ENCODE results near the gene PLXNB3.
A peak's percentile ranks its signal among the peaks of the same experiment; 100 is the strongest.

The PLXNB3 gene

GRCh38 chrX:153775293-153776119 is 11.5 kb downstream of the PLXNB3 start:
- DNase-seq, result no peak

- no peak for DNase-seq
These were observed 12.1 kb downstream of the PLXNB3 start for GRCh38 chrX:153776120-153776599.

- no peak for DNase-seq
These were observed 12.6 kb downstream of the PLXNB3 start for GRCh38 chrX:153776611-153777045.

DNA sequence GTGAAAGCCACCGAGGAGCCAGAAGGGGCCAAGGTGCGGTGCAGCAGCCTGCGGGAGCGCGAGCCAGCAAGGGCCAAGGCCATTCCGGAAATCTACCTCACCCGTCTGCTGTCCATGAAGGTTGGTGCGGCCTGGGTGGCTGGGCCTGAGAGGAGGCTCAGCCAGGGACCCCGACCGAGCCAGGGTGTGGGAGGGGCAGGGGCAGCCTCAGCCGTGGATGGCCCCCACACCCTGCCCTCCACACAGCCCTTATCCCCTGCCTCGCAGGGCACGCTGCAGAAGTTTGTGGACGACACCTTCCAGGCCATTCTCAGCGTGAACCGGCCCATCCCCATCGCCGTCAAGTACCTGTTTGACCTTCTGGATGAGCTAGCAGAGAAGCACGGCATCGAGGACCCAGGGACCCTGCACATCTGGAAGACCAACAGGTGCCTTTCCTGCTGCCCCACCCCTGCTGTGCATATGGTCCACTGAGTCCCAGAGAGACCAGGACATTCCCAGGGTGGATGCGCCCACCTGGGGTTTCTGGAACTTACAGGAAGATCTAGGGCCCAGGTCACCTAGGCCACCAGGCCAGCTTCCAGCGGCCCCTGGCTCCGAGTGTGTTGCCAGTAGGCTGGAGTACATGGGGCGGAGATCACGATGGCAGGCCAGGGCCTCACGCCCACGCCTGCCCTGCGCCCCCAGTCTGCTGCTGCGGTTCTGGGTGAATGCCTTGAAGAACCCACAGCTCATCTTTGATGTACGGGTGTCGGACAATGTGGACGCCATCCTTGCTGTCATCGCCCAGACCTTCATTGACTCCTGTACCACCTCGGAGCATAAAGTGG is 13.4 kb downstream of the PLXNB3 start:
- DNase-seq, result no peak

DNA sequence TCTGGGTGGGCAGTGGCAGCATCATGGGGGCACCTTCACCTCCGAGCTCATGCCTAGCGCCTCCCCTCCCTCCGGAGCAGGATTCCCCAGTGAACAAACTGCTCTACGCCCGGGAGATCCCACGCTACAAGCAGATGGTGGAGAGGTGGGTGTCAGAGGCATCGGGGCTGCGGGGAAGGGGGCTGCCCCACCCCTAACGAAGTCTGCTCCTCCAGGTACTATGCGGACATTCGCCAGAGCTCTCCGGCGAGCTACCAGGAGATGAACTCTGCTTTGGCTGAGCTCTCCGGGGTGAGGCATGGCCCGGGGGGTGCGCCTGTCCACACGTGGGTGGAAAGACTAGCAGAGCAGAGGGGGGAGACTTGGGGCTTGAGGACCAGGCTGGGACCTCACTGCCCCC is 14.1 kb downstream of the PLXNB3 start:
- no peak for DNase-seq

DNA sequence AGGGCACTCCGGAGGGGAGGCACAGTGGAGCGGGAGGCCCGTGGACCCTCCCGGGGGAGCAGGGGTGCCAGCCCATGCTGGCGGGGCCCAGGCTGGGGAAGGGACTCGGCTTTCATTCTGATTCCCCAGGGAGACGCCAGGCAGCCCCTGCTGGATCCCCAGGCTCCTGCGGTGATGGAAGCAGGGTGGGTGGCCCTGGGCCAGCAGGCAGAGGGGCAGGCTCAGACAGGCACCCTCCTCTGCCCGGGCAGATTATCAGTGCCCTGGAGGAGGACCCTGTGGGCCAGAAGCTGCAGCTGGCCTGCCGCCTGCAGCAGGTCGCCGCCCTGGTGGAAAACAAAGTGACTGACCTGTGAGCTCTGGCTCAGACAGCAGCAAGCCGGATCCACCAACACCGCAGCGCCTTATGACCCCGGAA is 14.6 kb downstream of the PLXNB3 start:
- DNase-seq, result no peak

- no peak for DNase-seq
These were observed 16.0 kb downstream of the PLXNB3 start for GRCh38 chrX:153779891-153780677.

DNA sequence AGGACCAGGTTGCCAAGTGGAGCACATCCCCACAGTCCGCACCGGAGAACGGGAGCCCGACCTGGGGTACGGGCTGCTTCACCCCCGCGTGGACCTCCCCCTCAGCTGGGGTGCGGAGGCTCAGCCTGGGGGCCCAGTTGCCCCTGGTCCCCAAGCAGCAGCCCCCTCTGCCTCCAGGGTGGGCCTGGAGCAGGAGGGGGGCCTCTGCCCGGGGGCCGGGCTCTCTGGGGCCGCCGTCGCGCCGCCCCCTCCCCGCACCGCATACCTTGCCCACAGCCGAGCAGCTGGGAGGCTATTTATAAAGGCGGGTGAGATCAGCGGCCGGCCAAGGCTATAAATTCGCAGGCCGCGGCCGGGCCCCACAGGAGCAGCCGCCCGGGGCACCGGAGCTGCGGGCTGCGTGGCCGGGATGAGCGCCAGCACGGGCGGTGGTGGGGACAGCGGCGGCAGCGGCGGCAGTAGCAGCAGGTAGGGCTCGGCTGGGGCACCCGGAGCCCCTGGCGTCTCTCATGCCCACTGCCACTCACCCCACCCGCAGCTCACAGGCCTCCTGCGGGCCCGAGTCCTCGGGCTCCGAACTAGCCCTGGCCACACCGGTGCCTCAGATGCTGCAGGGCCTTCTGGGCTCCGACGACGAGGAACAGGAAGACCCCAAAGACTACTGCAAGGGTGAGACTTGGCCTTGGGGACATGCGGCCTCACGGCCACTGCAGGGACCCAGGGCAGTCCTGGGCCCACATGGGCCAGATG is 16.8 kb downstream of the PLXNB3 start, which contains the start of gene SRPK3:
Gene SRPK3 (plus strand): TSS at position 364 of the 750 bp plus-strand sequence. CDS start 46 bp downstream, at position 410.
- DNase-seq, result no peak

GRCh38 chrX:153781428-153782047 is 17.5 kb downstream of the PLXNB3 start:
- no peak for DNase-seq

DNA sequence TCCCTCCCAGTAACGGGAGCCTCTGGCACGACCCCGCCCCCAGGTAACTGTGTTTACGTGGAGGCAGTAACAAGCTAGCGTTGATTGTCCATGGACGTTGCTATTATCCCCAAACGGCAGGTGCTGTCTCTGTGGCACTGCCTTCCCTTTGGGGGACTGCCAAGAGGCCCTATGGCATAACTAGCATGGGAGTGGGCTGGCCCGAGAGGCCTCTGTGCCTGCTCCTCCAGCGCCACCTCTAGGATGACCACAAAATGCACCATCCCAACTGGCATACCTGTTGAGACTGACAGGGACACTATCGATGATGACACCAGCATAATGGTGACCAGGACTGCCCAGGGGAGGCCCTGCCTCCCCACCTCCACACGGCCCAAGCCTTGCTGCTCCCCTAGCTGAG is 18.3 kb downstream of the PLXNB3 start:
- DNase-seq, result no peak

DNA sequence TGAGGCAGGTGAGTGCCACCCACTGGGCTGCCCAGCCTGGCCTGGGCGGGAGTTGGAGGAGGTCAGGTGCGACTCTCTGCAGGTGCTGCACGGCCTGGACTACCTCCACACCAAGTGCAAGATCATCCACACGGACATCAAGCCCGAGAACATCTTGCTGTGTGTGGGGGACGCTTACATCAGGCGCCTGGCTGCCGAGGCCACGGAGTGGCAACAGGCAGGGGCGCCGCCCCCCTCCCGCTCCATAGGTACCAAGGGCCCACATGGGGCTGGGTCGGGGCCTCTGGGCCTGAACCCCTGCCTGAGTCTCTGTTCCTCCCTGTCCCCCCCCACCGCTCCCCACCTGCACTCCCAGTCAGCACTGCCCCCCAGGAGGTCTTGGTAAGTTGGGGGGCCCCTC is 18.8 kb downstream of the PLXNB3 start:
- DNase-seq, result no peak

DNA sequence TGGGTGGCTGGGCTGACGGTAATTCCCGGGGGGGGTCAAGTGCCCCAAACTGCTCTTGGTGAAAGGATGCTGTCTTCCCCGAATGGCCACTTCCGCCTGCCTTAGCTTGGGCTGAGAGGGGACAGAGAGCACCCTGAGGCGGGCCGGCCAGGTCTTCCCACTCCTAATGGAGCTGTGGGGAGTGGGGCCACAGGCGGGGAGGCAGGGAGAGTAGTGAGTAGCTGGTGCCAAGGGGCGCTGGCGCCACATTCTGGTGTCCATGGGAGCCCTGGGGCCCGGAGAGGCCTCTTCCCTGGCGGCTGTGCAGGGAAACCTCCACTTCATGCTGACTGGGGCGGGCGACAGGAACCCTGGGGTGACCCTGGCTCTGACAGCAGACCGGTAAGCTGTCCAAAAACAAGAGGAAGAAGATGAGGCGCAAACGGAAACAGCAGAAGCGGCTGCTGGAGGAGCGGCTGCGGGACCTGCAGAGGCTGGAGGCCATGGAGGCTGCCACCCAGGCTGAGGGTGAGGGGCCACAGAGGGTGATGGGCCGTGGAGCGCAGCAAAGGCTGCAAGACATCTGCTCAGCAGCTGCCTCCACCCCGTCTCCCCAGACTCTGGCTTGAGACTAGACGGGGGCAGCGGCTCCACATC is 19.4 kb downstream of the PLXNB3 start:
- no peak for DNase-seq

- DNase-seq, result no peak
These were observed 20.4 kb downstream of the PLXNB3 start for GRCh38 chrX:153784325-153784967.

GRCh38 chrX:153786669-153787068 is 22.6 kb downstream of the PLXNB3 start:
- DNase-seq, result no peak

- DNase-seq, result no peak
These were observed 25.6 kb downstream of the PLXNB3 start for GRCh38 chrX:153789654-153790053.

DNA sequence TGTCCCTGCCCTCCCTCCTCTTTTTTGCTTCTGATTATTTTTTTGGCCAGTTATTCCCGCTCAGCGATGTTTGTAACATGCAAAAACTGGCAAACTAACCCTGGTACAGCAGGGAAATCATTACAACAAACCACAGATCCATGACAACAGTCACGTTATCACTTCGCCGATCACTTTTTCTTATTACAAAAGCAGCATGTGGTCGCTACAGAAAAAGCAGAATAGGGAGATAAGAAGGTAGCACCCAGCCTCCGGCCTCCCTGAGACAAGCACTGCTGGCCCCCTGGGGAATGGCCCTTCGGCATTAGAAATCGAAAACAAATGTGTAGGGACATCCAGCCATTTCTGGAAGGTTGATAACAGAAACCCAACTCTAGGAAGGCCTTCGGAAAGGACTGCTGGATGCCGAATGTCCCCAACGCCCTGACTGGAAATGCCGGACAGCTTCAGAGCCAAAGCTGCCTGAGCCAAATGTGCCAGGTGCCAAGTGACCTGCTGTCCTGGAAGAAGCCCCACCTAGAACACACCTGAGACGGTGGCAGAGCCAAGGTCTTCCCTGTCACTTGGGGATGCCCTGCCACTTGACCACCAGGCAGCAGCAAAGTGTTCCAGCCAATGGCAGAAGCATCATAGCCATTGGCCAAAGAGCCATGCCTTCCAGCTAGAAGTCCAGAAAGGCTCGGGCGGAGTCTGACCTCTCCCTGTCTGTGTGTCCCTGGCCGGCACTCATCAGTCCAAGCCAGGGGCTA is 27.2 kb downstream of the PLXNB3 start:
- no peak for DNase-seq

DNA sequence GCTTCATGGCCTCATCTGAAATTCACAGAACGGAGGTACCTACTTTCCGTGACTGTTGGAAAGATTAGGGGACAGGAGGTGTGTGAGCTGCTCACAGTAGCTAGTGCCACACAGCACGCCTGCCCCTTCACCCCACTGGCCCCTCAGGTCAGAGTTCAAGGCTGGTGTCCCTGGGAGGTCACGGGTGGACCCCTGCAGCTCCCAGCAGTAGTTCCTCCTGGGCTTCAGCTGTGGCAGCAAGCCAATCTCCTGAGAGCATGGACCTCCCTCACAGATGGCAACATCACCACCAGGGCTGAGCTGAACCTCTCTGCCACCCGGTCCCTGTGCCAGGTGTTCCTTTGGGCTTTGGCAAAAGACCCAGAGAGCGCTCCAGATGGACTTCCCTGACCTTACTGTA is 28.3 kb downstream of the PLXNB3 start:
- no peak for DNase-seq

DNA sequence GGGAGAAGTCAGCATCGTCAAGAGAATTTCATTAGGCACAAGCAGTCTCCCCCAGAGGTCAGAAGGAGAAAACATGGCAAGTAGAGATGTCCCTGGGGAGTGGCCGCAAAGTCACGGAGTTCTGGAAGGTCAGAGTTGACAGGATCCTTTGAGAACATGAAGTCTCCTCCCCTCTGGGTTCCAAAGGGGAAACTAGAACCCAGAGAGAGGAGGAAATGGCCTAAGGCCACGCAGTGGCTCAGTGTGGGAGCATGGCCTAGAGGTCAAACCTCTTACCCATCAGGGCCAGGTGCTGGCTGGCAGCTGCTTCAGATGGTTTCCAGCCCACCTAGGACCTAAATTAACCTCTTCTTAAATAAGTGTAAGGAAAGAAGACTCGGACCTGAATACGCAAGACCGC is 29.2 kb downstream of the PLXNB3 start:
- DNase-seq, result no peak

DNA sequence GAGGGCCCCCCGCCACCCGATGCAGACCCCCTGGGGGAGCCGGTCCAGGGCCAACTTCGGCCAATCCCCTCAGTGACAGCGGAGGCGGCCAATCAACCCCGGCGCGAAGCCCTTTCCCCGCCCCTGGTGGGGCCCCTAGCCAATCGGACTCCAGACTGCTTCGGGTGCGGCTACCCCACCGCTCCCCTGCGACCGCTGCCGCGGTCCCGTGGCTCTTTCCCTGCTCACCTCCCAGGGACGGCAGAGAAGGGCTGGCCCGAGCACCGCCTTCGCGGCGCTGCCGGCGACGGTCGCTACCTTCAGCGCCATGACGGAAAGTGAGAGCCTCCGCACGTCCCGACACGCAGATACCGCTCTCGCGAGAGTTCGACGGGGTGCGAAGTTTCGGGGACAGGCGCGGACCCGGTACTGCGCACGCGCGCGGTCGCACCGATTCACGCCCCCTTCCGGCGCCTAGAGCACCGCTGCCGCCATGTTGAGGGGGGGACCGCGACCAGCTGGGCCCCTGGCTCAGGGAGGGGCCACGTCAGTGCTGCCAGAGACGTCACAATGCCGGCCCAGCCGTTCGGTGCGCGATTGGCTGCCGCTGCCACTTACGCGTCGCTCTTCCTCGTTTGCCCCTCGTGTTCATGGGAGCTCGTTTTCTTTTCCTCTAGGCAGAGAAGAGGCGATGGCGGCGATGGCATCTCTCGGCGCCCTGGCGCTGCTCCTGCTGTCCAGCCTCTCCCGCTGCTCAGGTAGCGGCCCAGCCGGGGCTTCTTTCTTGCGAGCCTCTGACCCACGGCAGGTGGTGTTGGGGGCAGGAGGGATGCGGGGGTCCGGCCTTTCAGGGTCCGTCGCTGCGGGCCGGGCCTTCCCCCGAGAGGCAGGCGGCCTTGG is 30.2 kb downstream of the PLXNB3 start, which contains the start of the genes IDH3G and SSR4:
Gene IDH3G (minus strand): TSS at position 358 of the 879 bp plus-strand sequence. CDS start 49 bp downstream, at position 309.
Gene SSR4 (plus strand): TSS at position 651 of the 879 bp plus-strand sequence. CDS start 20 bp downstream, at position 671.
- peak; percentile 89 for DNase-seq
